GM23248 (cell line): ENCODE measurements around the gene FUT8.

Experiments used
- EZH2 ChIP-seq: fragments of 200-600 bp; sonication (generic); IDR thresholded peaks from 2 replicates; pipeline ENCODE4 v1.6.1; 2018; ENCODE audit warnings: antibody characterized with exemption, mild to moderate bottlenecking; ENCODE audit not compliant: insufficient read depth, poor library complexity, severe bottlenecking
- EZH2phosphoT487 ChIP-seq: fragments of 200-600 bp; sonication (generic); IDR thresholded peaks from 2 replicates; pipeline ENCODE4 v1.6.1; 2018; ENCODE audit warnings: antibody characterized with exemption, moderate library complexity, mild to moderate bottlenecking, low read depth; ENCODE audit not compliant: insufficient read depth

DNA sequence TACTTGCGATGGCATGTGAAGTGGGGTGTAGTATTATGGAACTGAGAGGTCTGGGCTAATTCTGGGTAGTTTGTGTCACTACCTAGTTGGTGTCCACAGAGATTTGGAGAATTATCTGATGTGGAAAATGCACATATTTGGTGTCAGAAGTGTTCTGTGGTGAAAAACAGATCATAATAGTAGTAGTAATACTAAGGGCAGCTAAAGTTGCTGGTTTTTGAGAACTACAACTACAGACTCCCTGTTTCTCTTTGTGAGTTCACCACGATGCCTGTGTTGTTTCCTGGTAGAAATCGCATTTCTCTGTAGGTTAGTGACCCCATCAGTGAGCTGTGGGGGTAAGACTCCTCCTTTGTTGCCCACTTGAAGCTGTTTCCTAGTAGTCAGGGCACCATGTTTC is 206.5 kb downstream of the FUT8 start:
- TF ChIP-seq EZH2 (no peak), EZH2phosphoT487 (no peak)
